Measurements from ENCODE around the gene NRN1L.

NRN1L gene

GRCh38 chr16:67922740-67923139 lies 38.1 kb downstream of the NRN1L start:
- no peak overlapping the region for H4K91ac ChIP-seq (ENCODE audit: low read depth, low read length, poor library complexity)
- no peak overlapping the region for H3K23ac ChIP-seq (ENCODE audit: low read depth, low read length, poor library complexity)
- no peak overlapping the region for H3K4me2 ChIP-seq (ENCODE audit: insufficient read depth, low read length, poor library complexity, severe bottlenecking)
- H2BK5ac ChIP-seq (ENCODE audit: low read length), result peak overlapping the region; percentile 61
- H3K9me3 ChIP-seq (replicated peaks in 1 of 2; ENCODE audit: control insufficient read depth in 2 of 2, insufficient read depth in 1 of 2, low read depth in 1 of 2, low read length in 2 of 2), result peaks cover 0 to 2% of the 10 kb centered on the region in 2 donors
- no peak overlapping the region for H3K18ac ChIP-seq (ENCODE audit: low read length)
- H3K79me1 ChIP-seq (ENCODE audit: low read depth, low read length), result peaks cover 21% of the 10 kb centered on the region
- H2BK12ac ChIP-seq (ENCODE audit: low read length), result no peak overlapping the region
- H2AK5ac ChIP-seq (ENCODE audit: low read depth, low read length), result no peak overlapping the region
- no peak overlapping the region for H3K4ac ChIP-seq (ENCODE audit: low read length)
- no peak overlapping the region for H3K14ac ChIP-seq (ENCODE audit: low read length)
- peaks cover 15 to 48% of the 10 kb centered on the region in 2 donors for H3K36me3 ChIP-seq (replicated peaks in 1 of 2; ENCODE audit: control insufficient read depth in 2 of 2, insufficient read depth in 2 of 2, low read length in 2 of 2)
- H3K4me1 ChIP-seq (ENCODE audit: control insufficient read depth in 2 of 2, insufficient read depth in 1 of 2, low read depth in 1 of 2, low read length in 2 of 2), result no peaks in the 10 kb centered on the region
- no CpG with 5 or more reads among the region's 8 CpGs for WGBS, 2 donors (ENCODE audit: extremely low coverage in 2 of 2, insufficient read length in 2 of 2, insufficient replicate concordance in 1 of 2)
- no peak overlapping the region for H2BK120ac ChIP-seq (ENCODE audit: low read depth, low read length)
- no peak overlapping the region for H3K4me3 ChIP-seq (ENCODE audit: low read length in 2 of 2)
- H4K8ac ChIP-seq (ENCODE audit: low read depth, low read length), result no peak overlapping the region
- no peaks in the 10 kb centered on the region for H3K27me3 ChIP-seq (ENCODE audit: control insufficient read depth in 3 of 3, insufficient read depth in 3 of 3, low read depth in 1 of 3, low read length in 3 of 3)
- H3K27ac ChIP-seq (replicated peaks; ENCODE audit: low read length), result no peak overlapping the region
- H2BK15ac ChIP-seq (ENCODE audit: low read length), result no peak overlapping the region
- no peak overlapping the region for H2AFZ ChIP-seq (ENCODE audit: low read length)
- H3K9ac ChIP-seq (ENCODE audit: low read depth, low read length, poor library complexity), result no peak overlapping the region
- no peak for DNase-seq (ENCODE audit: low spot score)

DNA sequence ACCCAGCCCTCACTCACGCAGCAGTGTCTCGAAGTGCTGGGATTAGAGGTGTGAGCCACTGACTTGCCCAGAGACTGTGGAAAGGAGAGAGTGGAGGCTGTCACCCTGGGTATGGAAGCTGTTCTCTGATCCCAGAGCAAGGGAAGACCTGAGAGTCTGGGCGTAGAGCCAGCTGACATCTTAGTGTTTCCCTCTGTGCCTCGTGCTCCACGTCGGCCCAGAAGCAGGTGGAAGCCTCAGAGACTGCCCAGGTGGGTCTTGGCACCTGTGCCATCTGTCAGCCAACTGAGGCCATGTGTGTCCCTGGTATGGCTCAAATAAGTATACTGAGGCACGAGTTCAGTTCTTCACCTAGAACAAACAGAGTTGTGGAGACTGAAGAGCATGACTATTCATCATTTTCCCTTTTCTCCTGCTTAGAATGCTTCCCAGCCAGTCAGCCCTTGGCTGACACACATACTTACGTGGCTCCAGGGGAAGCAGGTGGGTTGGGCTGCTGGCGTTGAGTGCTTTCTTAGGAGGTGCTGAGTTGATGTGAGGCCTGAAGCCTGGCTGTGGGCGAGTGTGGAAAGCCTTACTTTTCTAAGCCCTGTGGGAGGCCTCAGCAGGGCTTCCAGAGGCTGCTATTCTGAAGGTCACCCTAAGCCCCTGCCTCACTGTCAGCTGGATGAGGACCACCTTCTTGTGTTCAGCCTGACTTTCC lies 38.9 kb downstream of the NRN1L start:
- Histone ChIP-seq H2BK15ac (ENCODE audit: low read length) (no peak overlapping the region), H2AFZ (ENCODE audit: low read length) (no peak overlapping the region), H4K91ac (ENCODE audit: low read depth, low read length, poor library complexity) (no peak overlapping the region), H3K27me3 (ENCODE audit: control insufficient read depth in 3 of 3, insufficient read depth in 3 of 3, low read depth in 1 of 3, low read length in 3 of 3) (no peaks in the 10 kb centered on the region), H4K8ac (ENCODE audit: low read depth, low read length) (no peak overlapping the region), H2BK12ac (ENCODE audit: low read length) (no peak overlapping the region), H3K4ac (ENCODE audit: low read length) (no peak overlapping the region), H3K18ac (ENCODE audit: low read length) (no peak overlapping the region), H3K36me3 (replicated peaks in 1 of 2; ENCODE audit: control insufficient read depth in 2 of 2, insufficient read depth in 2 of 2, low read length in 2 of 2) (peaks cover 13 to 53% of the 10 kb centered on the region in 2 donors), H3K23ac (ENCODE audit: low read depth, low read length, poor library complexity) (no peak overlapping the region), H3K14ac (ENCODE audit: low read length) (no peak overlapping the region), H2BK5ac (ENCODE audit: low read length) (no peak overlapping the region), H3K27ac (replicated peaks; ENCODE audit: low read length) (no peak overlapping the region), H3K4me2 (ENCODE audit: insufficient read depth, low read length, poor library complexity, severe bottlenecking) (no peak overlapping the region), H2AK5ac (ENCODE audit: low read depth, low read length) (no peak overlapping the region), H3K4me1 (ENCODE audit: control insufficient read depth in 2 of 2, insufficient read depth in 1 of 2, low read depth in 1 of 2, low read length in 2 of 2) (no peaks in the 10 kb centered on the region), H3K4me3 (ENCODE audit: low read length in 2 of 2) (no peak overlapping the region), H3K9me3 (replicated peaks in 1 of 2; ENCODE audit: control insufficient read depth in 2 of 2, insufficient read depth in 1 of 2, low read depth in 1 of 2, low read length in 2 of 2) (peaks cover 0 to 2% of the 10 kb centered on the region in 2 donors), H2BK120ac (ENCODE audit: low read depth, low read length) (no peak overlapping the region), H3K9ac (ENCODE audit: low read depth, low read length, poor library complexity) (peak overlapping the region; percentile 16), H3K79me1 (ENCODE audit: low read depth, low read length) (peaks cover 18% of the 10 kb centered on the region)
- WGBS, 2 donors (ENCODE audit: extremely low coverage in 2 of 2, insufficient read length in 2 of 2, insufficient replicate concordance in 1 of 2), result no CpG with 5 or more reads among the region's 10 CpGs
- DNase-seq (ENCODE audit: low spot score), result no peak

GRCh38 chr16:67924140-67924906 lies 39.6 kb downstream of the NRN1L start:
- Histone ChIP-seq H2BK15ac (ENCODE audit: low read length) (no peak overlapping the region), H3K4me1 (ENCODE audit: control insufficient read depth in 2 of 2, insufficient read depth in 1 of 2, low read depth in 1 of 2, low read length in 2 of 2) (no peaks in the 10 kb centered on the region), H4K8ac (ENCODE audit: low read depth, low read length) (no peak overlapping the region), H3K79me1 (ENCODE audit: low read depth, low read length) (peaks cover 12% of the 10 kb centered on the region), H3K14ac (ENCODE audit: low read length) (no peak overlapping the region), H2BK120ac (ENCODE audit: low read depth, low read length) (no peak overlapping the region), H3K4me2 (ENCODE audit: insufficient read depth, low read length, poor library complexity, severe bottlenecking) (no peak overlapping the region), H3K18ac (ENCODE audit: low read length) (no peak overlapping the region), H3K27me3 (ENCODE audit: control insufficient read depth in 3 of 3, insufficient read depth in 3 of 3, low read depth in 1 of 3, low read length in 3 of 3) (no peaks in the 10 kb centered on the region), H3K9ac (ENCODE audit: low read depth, low read length, poor library complexity) (no peak overlapping the region), H3K27ac (replicated peaks; ENCODE audit: low read length) (no peak overlapping the region), H2BK5ac (ENCODE audit: low read length) (no peak overlapping the region), H2AK5ac (ENCODE audit: low read depth, low read length) (no peak overlapping the region), H3K23ac (ENCODE audit: low read depth, low read length, poor library complexity) (no peak overlapping the region), H2BK12ac (ENCODE audit: low read length) (no peak overlapping the region), H3K9me3 (replicated peaks in 1 of 2; ENCODE audit: control insufficient read depth in 2 of 2, insufficient read depth in 1 of 2, low read depth in 1 of 2, low read length in 2 of 2) (peaks cover 0 to 2% of the 10 kb centered on the region in 2 donors), H4K91ac (ENCODE audit: low read depth, low read length, poor library complexity) (no peak overlapping the region), H3K4me3 (ENCODE audit: low read length in 2 of 2) (no peak overlapping the region), H3K4ac (ENCODE audit: low read length) (no peak overlapping the region), H3K36me3 (replicated peaks in 1 of 2; ENCODE audit: control insufficient read depth in 2 of 2, insufficient read depth in 2 of 2, low read length in 2 of 2) (peaks cover 18 to 61% of the 10 kb centered on the region in 2 donors), H2AFZ (ENCODE audit: low read length) (no peak overlapping the region)
- no peak for DNase-seq (ENCODE audit: low spot score)
- no CpG with 5 or more reads among the region's 10 CpGs for WGBS, 2 donors (ENCODE audit: extremely low coverage in 2 of 2, insufficient read length in 2 of 2, insufficient replicate concordance in 1 of 2)

DNA sequence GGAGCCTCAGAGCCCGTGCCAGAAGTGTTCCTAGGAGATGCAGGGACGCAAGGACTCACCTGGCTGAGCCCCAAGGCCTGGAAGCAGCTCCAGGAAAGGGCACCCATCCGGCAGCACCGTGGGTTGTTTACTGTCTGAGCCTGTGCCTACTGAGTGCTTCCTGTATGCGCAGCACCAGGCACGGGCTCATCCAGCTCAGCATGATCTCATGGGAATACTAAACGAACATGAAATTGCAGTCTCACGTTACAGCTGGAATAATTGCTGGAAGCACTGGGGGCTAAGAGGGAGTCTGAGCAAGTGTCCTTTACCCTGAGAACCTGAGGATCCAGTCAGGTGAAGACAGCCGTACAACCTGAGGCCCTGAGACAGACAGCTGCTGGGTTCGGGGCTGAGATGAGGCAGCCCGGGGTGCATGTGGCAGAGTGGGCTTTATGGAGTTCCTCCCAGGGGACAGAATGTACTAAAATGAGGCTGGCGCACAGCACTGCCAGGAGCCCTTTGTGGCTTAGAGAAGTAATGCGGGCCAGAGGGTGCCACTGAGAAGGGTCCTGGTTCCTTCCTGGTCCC lies 41.6 kb downstream of the NRN1L start:
- peaks cover 18 to 71% of the 10 kb centered on the region in 2 donors for H3K36me3 ChIP-seq (replicated peaks in 1 of 2; ENCODE audit: control insufficient read depth in 2 of 2, insufficient read depth in 2 of 2, low read length in 2 of 2)
- no peak overlapping the region for H2BK15ac ChIP-seq (ENCODE audit: low read length)
- H2BK12ac ChIP-seq (ENCODE audit: low read length), result no peak overlapping the region
- DNase-seq (ENCODE audit: low spot score), result no peak
- H3K23ac ChIP-seq (ENCODE audit: low read depth, low read length, poor library complexity), result no peak overlapping the region
- no peak overlapping the region for H3K18ac ChIP-seq (ENCODE audit: low read length)
- H2AFZ ChIP-seq (ENCODE audit: low read length), result no peak overlapping the region
- no peaks in the 10 kb centered on the region for H3K27me3 ChIP-seq (ENCODE audit: control insufficient read depth in 3 of 3, insufficient read depth in 3 of 3, low read depth in 1 of 3, low read length in 3 of 3)
- peaks cover 4% of the 10 kb centered on the region for H3K79me1 ChIP-seq (ENCODE audit: low read depth, low read length)
- peaks cover 0 to 2% of the 10 kb centered on the region in 2 donors for H3K9me3 ChIP-seq (replicated peaks in 1 of 2; ENCODE audit: control insufficient read depth in 2 of 2, insufficient read depth in 1 of 2, low read depth in 1 of 2, low read length in 2 of 2)
- WGBS, 2 donors (ENCODE audit: extremely low coverage in 2 of 2, insufficient read length in 2 of 2, insufficient replicate concordance in 1 of 2), result no CpG with 5 or more reads among the region's 13 CpGs
- H2BK120ac ChIP-seq (ENCODE audit: low read depth, low read length), result no peak overlapping the region
- no peak overlapping the region for H3K4ac ChIP-seq (ENCODE audit: low read length)
- H3K9ac ChIP-seq (ENCODE audit: low read depth, low read length, poor library complexity), result no peak overlapping the region
- no peaks in the 10 kb centered on the region for H3K4me1 ChIP-seq (ENCODE audit: control insufficient read depth in 2 of 2, insufficient read depth in 1 of 2, low read depth in 1 of 2, low read length in 2 of 2)
- no peak overlapping the region for H3K14ac ChIP-seq (ENCODE audit: low read length)
- no peak overlapping the region for H2AK5ac ChIP-seq (ENCODE audit: low read depth, low read length)
- H3K27ac ChIP-seq (replicated peaks; ENCODE audit: low read length), result no peak overlapping the region
- no peak overlapping the region for H3K4me2 ChIP-seq (ENCODE audit: insufficient read depth, low read length, poor library complexity, severe bottlenecking)
- H4K8ac ChIP-seq (ENCODE audit: low read depth, low read length), result no peak overlapping the region
- H3K4me3 ChIP-seq (ENCODE audit: low read length in 2 of 2), result no peak overlapping the region
- H4K91ac ChIP-seq (ENCODE audit: low read depth, low read length, poor library complexity), result no peak overlapping the region
- H2BK5ac ChIP-seq (ENCODE audit: low read length), result no peak overlapping the region

Measured in neuronal stem cell (in vitro differentiated cells).